Stimulated activated CD4-positive, alpha-beta T cell treated with anti-CD3 and anti-CD28 coated beads, Interleukin-15, amount 100 ng/mL, for 24 hours (primary cell): ENCODE data around the gene TMEFF1.
"Not testable (repeated sequence)": the region's sequence is repeated elsewhere in the genome, so short reads cannot be mapped to it uniquely, and the experiment has no call there.

ENCODE experiments used
- DNase-seq: peaks from one replicate; pipeline ENCODE4 v3.0.0-alpha.2; 2020

TMEFF1 gene

DNA sequence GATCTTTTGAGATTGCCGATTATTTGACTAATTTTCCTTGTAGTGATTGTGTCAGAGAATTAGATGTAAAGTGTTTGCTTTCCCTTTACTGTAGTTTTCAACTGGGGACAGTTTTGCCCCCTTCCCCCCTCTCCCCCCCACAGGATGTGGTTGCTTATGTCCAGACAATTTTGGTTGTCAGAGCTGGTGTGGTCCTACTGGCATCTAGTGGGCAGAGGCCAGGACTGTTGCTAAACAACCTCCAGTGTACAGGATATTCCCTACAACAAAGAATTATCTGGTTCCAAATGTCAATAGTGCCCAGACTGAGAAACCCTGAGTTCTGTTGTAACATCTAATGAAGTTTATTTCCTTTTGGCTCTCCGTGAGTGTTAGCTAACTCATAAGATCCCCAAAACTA lies 20.0 kb downstream of the TMEFF1 start:
- no peak for DNase-seq

DNA sequence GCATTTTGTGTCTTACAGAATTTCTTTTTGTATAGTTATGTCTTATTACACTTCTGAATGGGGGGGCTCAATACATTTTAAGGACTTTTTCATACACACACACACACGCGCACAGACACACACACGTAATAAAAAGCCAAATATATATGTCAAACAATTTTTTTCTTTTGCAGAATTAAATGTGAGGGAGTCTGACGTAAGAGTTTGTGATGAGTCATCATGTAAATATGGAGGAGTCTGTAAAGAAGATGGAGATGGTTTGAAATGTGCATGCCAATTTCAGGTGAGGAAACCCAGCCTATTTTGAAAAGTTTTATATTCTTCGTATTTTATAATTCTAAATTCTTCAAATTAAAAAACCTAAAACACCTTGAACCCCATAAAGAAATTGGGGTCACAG lies 25.6 kb downstream of the TMEFF1 start:
- DNase-seq = no peak

DNA sequence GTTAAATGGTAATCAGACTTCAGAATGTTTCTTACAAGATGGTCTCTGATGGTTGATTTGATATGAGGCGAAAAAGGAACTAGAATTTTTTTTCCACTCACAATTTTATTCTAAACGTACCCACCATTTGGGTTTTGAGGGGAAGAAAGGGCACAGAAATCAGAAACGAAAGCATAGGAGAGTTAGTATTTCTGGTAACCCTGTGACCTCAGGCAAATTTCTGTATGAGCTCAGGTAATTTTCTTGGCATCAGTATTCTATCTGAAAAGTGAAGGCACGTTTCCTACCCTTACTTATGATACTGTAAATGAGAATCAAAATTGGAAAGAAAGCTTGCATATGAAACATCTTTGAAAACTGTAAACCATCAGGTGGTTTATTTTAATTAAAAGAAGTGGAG lies 26.5 kb downstream of the TMEFF1 start:
- no peak for DNase-seq

DNA sequence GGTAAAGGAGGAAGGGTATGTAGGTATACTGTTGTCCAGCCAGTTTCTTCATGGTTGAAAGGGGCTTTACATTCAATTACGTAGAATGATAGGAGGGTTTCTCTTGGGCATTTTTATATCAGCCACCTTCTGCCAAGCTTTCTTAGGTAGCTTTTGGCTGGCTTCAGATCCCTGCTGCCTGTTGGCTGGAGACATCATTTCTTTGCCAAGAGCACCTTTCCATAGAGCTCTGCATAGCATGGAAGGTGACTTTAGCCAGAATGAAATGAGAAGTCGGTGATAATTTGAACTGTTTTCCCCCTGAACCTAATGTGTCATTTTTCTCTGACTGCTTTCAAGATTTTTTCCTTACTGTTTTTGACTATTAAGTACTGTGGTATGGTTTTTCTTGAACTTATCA lies 26.9 kb downstream of the TMEFF1 start:
- DNase-seq = no peak

DNA sequence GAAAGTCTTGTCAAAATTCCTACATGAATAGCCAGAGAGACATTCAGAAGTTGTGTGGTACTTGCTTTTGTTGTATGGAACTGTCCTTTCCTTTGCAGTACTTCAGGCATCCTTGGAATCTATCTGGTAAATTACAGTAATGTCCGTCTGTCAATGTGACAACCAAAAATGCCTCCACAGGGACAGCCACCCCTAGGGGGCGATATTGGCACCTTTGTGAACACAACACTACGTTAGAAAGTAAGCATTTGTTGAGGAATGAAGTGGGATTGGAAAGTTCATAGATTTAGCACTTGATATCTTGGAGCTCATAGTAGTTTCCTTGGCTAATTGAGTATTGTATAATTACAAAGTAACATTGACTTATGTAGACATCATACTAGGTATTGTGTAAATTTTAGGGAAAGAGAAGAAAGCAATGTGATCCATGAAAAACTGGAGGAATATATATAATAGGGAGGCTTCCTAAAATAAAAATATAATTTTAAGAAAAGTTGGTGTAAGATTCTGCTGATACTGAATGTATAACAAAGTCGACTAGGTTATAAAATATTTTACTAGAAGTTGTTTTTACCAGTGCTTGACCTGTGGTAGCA lies 32.7 kb downstream of the TMEFF1 start:
- DNase-seq = peak; percentile 85

DNA sequence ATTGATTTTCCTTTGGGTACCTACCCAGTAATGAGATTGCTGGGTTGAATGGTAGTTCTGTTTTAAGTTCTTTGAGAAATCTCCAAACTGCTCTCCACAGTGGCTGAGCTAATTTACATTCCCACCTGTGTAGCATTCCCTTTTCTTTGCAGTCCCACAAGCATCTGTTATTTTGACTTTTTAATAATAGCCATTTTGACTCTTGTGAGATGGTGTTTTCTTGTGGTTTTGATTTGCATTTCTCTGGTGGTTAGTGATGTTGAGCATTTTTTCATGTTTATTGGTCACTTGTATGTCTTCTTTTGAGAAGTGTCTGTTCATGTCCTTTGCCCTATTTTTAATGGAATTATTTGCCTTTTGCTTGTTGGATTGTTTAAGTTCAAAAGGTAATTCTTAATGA lies 34.4 kb downstream of the TMEFF1 start:
- DNase-seq = not testable (repeated sequence)

DNA sequence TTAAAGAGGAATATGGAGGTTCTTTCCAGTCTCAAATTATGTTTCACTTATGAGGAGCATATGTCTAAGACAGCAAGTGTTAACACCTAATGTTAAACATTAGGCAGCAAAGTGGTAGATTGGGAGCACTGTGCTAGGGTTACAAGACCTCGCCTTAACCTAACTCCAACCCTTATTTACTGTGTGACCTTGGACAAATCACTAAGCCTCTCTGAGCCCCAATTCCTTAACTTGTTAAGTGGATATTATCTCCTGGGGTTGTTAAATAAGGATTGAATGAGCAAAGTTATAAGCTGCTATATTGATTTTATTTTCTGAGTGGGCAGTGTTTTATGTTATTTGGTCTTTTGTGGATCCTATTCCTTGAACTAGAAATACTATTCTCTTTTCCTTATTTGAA lies 38.3 kb downstream of the TMEFF1 start:
- DNase-seq = no peak

DNA sequence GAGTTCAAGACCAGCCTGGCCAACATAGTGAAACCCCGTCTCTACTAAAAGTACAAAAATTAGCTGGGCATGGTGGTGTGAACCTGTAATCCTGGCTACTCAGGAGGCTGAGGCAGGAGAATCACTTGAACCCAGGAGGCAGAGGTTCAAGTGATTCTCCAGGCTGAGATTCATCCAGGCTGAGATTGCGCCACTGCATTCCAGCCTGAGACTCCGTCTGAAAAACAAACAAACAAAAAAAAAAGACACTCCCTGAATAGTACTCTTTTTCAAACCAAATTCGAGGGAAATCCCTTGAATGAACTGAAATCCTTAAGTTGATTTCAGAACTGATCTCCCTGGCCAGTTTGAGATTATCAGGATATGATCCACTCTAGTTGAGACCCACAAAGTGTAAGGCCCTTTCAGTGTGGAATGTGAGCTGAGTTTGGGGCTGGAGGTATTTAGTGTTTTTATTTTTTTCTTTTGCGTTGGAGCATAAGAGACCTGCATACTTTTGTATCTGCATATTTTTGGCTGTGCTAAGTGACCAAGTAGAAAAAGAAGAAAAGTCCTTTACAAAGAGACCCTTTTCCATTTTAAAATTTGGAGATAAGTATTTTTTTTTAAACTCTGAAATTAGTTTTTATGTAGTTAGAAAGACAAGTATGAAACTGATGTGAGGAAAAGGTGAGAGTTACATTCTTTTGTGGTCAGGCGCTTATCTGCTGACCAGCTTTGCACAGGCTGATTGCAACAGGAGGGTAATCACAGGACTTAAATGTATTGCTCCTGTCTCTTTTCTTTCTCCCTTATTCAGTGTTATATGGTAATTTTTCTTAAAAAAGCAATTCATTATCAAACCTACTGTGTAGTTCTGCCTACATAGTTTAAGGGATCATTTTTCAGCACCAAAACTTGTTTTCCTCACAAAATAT lies 42.9 kb downstream of the TMEFF1 start:
- no peak for DNase-seq

DNA sequence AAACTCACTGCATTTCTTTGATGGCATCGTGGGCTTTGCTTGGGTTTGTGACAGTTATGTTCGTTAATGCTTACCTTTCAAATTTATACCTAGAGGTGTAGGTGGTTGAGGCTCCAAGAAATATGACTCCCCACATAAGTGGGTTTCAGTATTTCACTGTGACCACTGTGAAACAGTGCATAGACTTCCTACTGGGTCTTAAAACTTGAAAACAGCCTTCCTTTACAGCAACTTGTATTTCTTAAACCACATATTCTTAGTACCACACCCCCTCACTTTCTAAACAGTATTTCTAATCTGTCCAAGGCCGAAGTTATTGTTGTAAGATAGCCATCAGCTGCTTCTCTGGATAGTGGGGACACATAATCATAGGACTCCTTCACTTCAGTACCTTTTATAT lies 48.3 kb downstream of the TMEFF1 start:
- no peak for DNase-seq

DNA sequence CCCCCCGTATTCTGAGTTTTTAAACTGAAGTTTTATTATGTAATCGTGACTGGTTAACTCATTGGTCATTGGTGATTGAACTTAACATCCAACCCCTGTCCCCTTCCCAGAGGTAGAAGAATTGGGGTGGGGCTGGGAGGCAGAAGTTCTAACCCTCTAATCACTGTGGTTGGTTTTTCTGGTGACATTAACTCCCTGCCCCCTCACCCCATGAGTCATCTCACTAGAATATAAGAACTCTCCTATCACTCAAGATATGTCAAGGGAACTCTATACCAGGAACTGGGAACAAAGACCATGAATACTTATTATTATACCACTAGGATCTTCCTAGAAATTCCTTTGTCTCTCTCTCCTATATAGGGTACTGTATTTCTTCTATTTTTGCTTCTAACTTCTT lies 52.6 kb downstream of the TMEFF1 start:
- DNase-seq = no peak

DNA sequence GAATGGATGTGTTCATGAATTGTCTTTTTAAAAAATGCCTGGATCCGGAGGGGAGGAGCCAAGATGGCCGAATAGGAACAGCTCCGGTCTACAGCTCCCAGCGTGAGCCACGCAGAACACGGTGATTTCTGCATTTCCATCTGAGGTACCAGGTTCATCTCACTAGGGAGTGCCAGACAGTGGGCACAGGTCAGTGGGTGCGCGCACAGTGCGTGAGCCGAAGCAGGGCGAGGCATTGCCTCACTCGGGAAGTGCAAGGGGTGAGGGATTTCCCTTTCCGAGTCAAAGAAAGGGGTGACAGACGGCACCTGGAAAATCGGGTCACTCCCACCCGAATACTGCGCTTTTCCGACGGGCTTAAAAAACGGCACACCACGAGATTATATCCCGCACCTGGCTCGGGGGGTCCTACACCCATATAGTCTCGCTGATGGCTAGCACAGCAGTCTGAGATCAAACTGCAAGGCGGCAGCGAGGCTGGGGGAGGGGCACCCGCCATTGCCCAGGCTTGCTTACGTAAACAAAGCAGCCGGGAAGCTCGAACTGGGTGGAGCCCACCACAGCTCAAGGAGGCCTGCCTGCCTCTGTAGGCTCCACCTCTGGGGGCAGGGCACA lies 54.3 kb downstream of the TMEFF1 start:
- DNase-seq = not testable (repeated sequence)

DNA sequence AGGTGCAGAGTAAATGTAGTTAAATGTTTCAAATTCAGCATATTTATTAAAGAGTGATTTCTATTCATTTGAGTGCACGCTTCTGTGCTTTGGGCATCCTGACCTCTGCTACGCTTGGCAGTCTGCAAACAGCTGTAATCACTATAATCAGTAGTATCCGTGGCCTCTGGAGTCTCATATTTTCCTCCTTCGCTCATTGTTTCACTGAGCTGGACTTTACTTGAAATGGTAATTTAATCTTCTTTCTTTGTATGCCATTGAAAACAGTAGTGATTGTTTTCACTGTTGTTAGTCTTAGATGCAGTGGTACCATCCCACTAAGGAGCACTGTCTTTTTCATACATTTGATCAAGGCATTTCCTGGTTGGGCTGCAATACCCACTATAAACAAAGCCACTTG lies 61.5 kb downstream of the TMEFF1 start:
- DNase-seq = no peak

DNA sequence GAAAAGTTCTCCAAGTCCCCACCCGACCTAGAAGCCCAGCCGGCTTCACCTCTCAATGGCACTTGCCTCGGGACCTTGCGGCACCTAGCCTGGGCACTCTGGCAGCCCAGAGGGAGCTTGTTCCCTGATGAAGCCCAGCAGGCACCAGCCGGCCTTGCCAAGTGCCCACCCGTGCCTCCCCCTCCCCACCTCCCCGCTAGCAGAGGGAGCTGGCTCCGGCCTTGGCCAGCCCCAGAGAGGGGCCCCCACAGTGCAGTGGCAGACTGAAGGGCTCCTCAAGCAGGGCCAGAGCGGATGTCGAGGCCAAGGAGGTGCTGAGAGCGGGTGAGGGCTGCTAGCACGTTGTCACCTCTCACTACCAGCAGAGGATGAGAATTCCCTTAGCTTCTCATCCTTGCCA lies 67.4 kb downstream of the TMEFF1 start:
- DNase-seq = no peak

DNA sequence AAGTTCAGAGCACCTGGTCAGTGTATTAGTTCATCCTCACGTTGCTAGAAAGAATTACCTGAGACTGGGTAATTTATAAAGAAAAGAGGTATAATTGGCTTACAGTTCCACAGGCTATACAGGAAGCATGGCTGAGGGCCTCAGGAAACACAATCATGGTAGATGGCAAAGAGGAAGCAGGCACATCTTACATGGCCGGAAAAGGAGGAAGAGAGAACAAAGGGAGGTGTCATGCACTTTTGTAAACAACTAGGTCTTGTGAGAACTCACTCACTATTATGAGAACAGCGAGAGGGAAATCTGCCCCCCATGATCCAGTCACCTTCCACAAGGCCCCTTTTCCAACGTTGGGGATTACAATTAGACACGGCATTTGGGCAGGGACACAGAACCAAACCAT lies 76.1 kb downstream of the TMEFF1 start:
- no peak for DNase-seq

DNA sequence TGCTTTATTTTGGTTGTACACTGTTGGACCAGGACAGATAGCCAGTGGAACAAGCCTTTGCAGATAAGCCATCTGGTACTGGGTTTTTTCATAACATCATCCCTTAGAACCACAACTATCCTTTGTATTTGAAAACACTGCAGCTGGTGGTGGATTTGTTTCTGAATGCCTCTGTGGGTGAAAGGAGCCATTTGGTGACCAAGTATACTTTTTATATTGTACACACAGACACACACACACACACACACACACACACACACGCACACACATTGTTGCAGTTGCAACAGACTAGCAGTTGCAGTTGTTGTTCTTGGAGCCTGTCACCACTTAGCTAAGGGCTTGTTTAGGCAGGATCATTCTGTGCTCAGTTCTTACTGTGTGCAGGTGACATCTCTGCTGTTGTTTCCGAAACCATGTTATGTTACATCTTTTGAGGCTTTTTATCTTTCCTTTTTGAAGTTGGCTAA lies 82.0 kb downstream of the TMEFF1 start:
- no peak for DNase-seq

DNA sequence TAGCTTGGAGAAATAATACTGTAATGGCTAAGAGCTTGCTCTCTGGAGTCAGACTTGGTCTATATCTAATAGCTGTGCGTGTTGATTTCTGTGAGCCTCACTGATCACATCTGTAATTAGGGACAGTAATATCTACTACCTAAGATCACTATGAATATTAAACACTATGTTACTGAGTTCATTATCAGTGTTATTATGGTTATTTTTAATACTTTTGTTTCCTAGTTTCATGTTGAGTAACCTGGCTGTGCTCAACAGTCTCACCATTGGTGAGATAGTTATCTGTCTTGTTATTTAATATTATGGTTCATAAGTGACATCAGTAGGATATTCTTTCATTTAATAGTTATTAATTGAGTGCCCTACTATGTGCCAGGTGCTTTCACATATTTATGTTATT lies 82.5 kb downstream of the TMEFF1 start:
- DNase-seq = no peak

DNA sequence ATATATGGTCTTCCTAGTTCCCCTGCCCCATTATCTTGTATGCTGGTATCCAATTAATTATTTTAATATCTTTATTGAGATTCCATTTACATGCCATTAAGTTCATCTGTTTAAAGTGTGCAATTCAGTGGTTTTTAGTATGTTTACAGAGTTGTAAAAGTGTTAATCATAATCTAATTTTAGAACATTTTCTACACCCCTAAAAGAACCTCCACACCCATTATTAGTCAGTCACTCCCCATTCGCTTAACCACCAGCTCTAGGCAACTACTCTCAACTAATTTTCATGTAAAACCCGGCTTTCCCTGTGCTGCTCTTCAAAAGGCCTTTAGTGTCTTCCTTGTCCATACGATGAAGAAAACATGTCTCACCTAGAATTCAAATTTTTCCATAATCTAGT lies 84.1 kb downstream of the TMEFF1 start:
- DNase-seq = no peak

DNA sequence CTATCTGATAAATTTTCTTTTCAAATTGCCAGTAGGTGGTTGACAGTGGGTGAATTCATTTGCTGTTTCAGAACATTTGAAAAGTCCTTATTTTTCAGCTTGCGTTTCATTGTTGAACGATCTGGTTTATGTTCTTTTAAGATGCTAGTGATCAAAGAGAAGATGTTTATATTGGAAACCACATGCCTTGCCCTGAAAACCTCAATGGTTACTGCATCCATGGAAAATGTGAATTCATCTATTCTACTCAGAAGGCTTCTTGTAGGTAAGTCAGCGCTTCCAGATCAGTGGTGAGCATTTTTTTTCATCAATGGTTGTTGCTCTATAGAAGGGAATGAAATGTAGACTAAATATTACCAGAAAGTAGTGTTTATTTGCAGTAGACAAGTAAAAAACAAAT lies 88.3 kb downstream of the TMEFF1 start:
- no peak for DNase-seq

DNA sequence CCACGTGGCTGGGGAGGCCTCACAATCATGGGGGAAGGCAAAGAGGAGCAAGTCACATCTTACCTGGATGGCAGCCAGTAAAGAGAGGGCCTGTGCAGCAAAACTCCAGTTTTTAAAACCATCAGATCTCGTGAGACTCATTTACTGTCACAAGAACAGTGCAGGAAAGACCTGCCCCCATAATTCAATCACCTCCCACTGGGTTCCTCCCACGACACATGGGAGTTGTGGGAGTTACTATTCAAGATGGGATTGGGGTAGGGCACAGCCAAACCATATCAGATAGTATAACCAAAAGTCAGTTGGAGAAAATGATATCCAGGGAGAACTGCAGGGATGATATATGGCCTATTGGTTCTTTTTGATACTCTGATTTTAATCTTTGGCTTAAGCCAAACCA lies 94.9 kb downstream of the TMEFF1 start:
- DNase-seq = no peak

DNA sequence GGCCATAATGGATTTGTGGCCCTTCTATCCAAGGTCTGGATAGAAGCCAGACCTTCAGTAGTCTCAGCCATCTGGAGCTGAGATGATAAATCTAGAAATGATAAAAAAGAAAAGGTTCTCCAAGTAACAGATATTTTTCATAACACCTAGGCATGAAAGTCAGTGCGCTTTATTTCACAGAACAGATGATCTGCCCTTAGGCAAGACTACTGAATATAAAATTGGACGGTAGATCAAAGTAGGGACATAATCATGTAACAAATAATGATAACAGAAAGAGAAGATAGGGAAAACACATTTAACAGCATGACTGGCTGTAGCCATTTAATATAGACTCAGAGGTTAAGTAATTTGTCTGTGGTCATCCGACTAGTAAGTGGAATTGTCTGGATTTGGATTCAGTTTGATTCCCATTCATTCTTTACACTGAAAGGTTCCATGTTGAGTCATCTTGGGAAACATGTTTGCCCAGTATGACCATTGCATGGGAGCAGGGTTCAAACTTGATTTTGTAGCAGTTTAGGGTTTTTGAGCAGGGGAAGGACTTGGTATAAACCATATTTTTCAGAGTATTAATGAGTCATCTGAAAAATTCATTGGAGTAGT lies 100.8 kb downstream of the TMEFF1 start:
- DNase-seq = no peak

DNA sequence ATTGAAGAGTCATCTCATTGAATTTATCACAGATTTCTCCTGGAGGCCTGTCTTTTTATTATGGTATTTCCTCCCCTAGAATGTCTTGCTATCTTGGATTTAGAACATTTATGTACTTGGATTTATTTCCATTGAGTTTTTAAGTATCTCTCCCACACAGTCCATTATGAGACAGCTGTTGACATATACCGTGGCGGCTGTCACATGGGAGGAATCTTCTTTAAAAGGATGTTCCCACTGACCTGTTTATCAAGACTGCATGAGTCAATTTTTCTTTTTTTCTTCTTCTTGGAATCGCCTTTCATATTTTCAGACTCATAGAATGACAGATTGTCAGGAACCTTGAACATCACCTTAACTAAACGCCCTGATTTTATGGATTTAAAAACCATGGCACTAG lies 102.1 kb downstream of the TMEFF1 start:
- DNase-seq = no peak

DNA sequence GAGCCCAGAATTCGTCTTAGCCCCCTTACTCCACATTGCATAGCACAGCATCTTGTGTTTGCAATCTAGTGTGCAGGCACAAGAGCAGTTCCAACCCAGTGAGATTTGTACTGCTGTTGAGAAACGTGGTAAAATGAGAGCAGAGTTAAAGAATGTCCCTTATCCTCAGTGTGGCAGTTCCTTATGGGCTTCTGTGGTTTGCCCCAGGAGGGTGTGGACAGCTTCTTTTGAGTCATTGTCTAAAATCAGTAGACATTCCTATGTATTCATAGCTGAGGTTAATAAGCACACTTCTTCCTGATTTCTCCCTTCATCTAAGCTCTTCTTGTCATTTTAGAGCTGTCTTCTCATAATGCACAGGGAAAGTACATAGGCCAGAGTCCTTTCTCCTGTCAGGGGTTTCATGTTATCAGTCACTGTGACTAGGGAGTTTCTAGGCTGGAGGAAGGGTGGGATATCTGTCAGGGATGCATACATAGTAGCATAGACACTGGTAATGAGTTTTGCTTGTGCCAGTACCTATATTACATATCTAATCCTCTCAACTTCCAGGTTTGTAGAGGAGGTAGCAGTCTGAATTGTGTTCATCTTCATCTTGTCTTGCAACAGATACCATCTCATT lies 102.9 kb downstream of the TMEFF1 start:
- no peak for DNase-seq

DNA sequence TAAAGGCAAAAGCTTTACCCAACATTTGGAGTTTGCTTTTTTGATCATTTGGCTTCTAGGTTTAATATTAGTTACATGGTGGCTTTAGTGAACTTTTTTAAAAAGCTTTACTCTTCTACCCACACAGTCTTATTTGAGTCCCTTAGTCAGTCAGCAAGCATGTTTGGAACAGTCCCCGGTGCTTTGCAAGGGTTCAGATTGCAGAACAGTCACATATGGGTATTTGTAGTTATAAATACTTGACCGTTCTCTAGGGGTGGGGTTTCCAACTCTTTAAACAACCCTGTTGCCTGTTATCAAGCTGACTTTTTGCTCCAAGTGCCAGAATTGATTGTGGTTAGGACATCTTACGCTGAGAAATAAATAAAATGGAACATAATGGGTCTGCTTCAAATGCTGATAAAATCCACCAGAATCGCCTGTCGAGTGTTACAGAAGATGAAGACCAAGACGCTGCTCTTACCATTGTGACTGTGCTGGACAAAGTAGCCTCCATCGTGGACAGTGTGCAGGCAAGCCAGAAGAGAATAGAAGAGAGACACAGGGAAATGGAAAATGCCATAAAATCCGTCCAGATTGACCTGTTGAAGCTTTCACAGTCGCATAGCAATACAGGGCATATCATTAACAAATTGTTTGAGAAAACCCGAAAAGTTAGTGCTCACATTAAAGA lies 105.0 kb downstream of the TMEFF1 start, which contains the start of gene CAVIN4:
CAVIN4 (plus strand) TSS at position 304 of the 673 bp plus-strand sequence; CDS start at position 369, 65 bp downstream.
- no peak for DNase-seq
